ENCODE data around the gene CDK13. TPM values are rescaled to one million over a fixed set of nuclear protein-coding genes. Genes with fewer than 3 reads are reported as not detected.

Gene CDK13
- total and polyA plus RNA-seq, 9 donors, result 25.9 to 124 (median 68.4) TPM

- Histone ChIP-seq H3K27me3 (no peaks in the 10 kb centered on the region), H3K36me3 (no peaks in the 10 kb centered on the region), H3K4me1 (ENCODE audit: insufficient read depth) (no peaks in the 10 kb centered on the region), H3K4me3 (no peak overlapping the region), H3K9me3 (no peaks in the 10 kb centered on the region), H3K27ac (no peak overlapping the region)
- TF ChIP-seq POLR2A (IDR thresholded peaks at IDR 0.05), result no peak
- DNase-seq, result no peak
- intact Hi-C loops (cut with DNase I), result no loop called here
- WGBS, 3 donors, result 93 to 95% (median 94%) methylated on average over 2 of the region's 2 CpGs
Observed at GRCh38 chr7:40122940-40123254, 172.8 kb downstream of the CDK13 start.

GRCh38 chr7:40133561-40134427 is 183.7 kb downstream of the CDK13 start:
- H3K36me3 ChIP-seq, result no peaks in the 10 kb centered on the region
- intact Hi-C loops (cut with DNase I), result loop anchor here in 1 of 4 donors (1.0 kb wide), 1 partner anchor 183 kb away; the partner anchor contains the start of gene CDK13
- H3K27ac ChIP-seq, result peak overlapping the region; percentile 59 to 83
- 1% methylated on average over 35 to 36 of the region's 36 CpGs for WGBS, 3 donors
- no peak for DNase-seq
- no peaks in the 10 kb centered on the region for H3K9me3 ChIP-seq
- H3K4me1 ChIP-seq (ENCODE audit: insufficient read depth), result peaks cover 1% of the 10 kb centered on the region
- H3K4me3 ChIP-seq, result peak overlapping the region; percentile 76
- H3K27me3 ChIP-seq, result no peaks in the 10 kb centered on the region
- TF ChIP-seq CTCF (IDR thresholded peaks at IDR 0.05) (no peak), EP300 (IDR thresholded peaks at IDR 0.05) (no peak), POLR2A (IDR thresholded peaks at IDR 0.05) (no peak)

GRCh38 chr7:40134428-40135316 is 184.6 kb downstream of the CDK13 start, which contains the start of the genes MPLKIP and SUGCT:
MPLKIP (minus strand) TSS chr7:40134622; CDS start chr7:40134567, 55 bp downstream.
SUGCT (plus strand) TSS chr7:40135005.
- Histone ChIP-seq H3K27me3 (no peaks in the 10 kb centered on the region), H3K4me1 (ENCODE audit: insufficient read depth) (peaks cover 1% of the 10 kb centered on the region), H3K36me3 (no peaks in the 10 kb centered on the region), H3K4me3 (peak within 1 kb of the TSS; percentile 76), H3K9me3 (no peaks in the 10 kb centered on the region), H3K27ac (peak within 1 kb of the TSS; percentile 59 to 83)
- WGBS, 3 donors, result 0 to 1% (median 0%) methylated on average over 55 to 75 of the region's 75 CpGs
- peak; percentile 89 to 100 (median 94) for TF ChIP-seq CTCF (IDR thresholded peaks at IDR 0.05)
- no peak for TF ChIP-seq POLR2A (IDR thresholded peaks at IDR 0.05)
- TF ChIP-seq EP300 (IDR thresholded peaks at IDR 0.05), result no peak
- intact Hi-C loops (cut with DNase I), result loop anchor here in 2 of 4 donors (1.0 to 5.0 kb wide), 2 partner anchors 184 to 1678 kb away; partner anchors contain the start of gene CDK13 (in 1 of the 2)
- DNase-seq, result peak; percentile 80 to 90 (median 86)

GRCh38 chr7:40135317-40135610 is 185.2 kb downstream of the CDK13 start:
- intact Hi-C loops (cut with DNase I), result loop anchor here in 1 of 4 donors (5.0 kb wide), 1 partner anchor 1677 kb away; no protein-coding TSS in a partner anchor
- H3K27me3 ChIP-seq, result no peaks in the 10 kb centered on the region

More at GRCh38 chr7:40135317-40135610, 185.2 kb downstream of the CDK13 start:
- no peaks in the 10 kb centered on the region for H3K9me3 ChIP-seq
- peaks cover 1% of the 10 kb centered on the region for H3K4me1 ChIP-seq (ENCODE audit: insufficient read depth)
- H3K4me3 ChIP-seq, result peak overlapping the region; percentile 76
- no peaks in the 10 kb centered on the region for H3K36me3 ChIP-seq
- H3K27ac ChIP-seq, result peak overlapping the region; percentile 59 to 83
- WGBS, 3 donors, result 1% methylated on average over 17 of the region's 17 CpGs
- TF ChIP-seq CTCF (IDR thresholded peaks at IDR 0.05), result no peak
- TF ChIP-seq EP300 (IDR thresholded peaks at IDR 0.05), result no peak
- TF ChIP-seq POLR2A (IDR thresholded peaks at IDR 0.05), result no peak
- DNase-seq, result no peak

Data from ovary (tissue), 9 donors.